ENCODE measurements around the gene UBP1. TPM values are rescaled to one million over a fixed set of nuclear protein-coding genes. Genes with fewer than 3 reads are reported as not detected.
"Not testable (repeated sequence)": the region's sequence is repeated elsewhere in the genome, so short reads cannot be mapped to it uniquely, and the experiment has no call there.

Gene UBP1
- total RNA-seq, 1 donor from 2014 or later = 57.0 TPM

- no peak for DNase-seq (ENCODE audit: extremely low spot score, unreplicated experiment)
- H3K9me3 Mint-ChIP-seq (ENCODE audit: unreplicated experiment) = no peaks in the 10 kb centered on the region
- H3K27ac Mint-ChIP-seq (ENCODE audit: unreplicated experiment) = no peak overlapping the region
- H3K4me1 Mint-ChIP-seq (ENCODE audit: unreplicated experiment) = peaks cover 77% of the 10 kb centered on the region
- H3K27me3 Mint-ChIP-seq (ENCODE audit: unreplicated experiment) = no peaks in the 10 kb centered on the region
- H3K36me3 Mint-ChIP-seq (ENCODE audit: unreplicated experiment) = peaks cover 2% of the 10 kb centered on the region
- TF ChIP-seq CTCF (IDR thresholded peaks at IDR 0.05) = no peak
- no peak overlapping the region for H3K4me3 Mint-ChIP-seq (ENCODE audit: unreplicated experiment)
Measured at GRCh38 chr3:33430571-33430970, 9.6 kb downstream of the UBP1 start.

- peaks cover 80% of the 10 kb centered on the region for H3K4me1 Mint-ChIP-seq (ENCODE audit: unreplicated experiment)
- DNase-seq (ENCODE audit: extremely low spot score, unreplicated experiment) = no peak
- no peak for TF ChIP-seq CTCF (IDR thresholded peaks at IDR 0.05)
- no peaks in the 10 kb centered on the region for H3K27me3 Mint-ChIP-seq (ENCODE audit: unreplicated experiment)
- no peak overlapping the region for H3K27ac Mint-ChIP-seq (ENCODE audit: unreplicated experiment)
- no peak overlapping the region for H3K4me3 Mint-ChIP-seq (ENCODE audit: unreplicated experiment)
- no peaks in the 10 kb centered on the region for H3K9me3 Mint-ChIP-seq (ENCODE audit: unreplicated experiment)
- H3K36me3 Mint-ChIP-seq (ENCODE audit: unreplicated experiment) = peaks cover 4% of the 10 kb centered on the region
Measured at GRCh38 chr3:33430061-33430460, 10.1 kb downstream of the UBP1 start.

GRCh38 chr3:33429306-33429705, 10.9 kb downstream of the UBP1 start:
- H3K36me3 Mint-ChIP-seq (ENCODE audit: unreplicated experiment); DNase-seq (ENCODE audit: extremely low spot score, unreplicated experiment); H3K9me3 Mint-ChIP-seq (ENCODE audit: unreplicated experiment); H3K27ac Mint-ChIP-seq (ENCODE audit: unreplicated experiment); H3K27me3 Mint-ChIP-seq (ENCODE audit: unreplicated experiment); H3K4me3 Mint-ChIP-seq (ENCODE audit: unreplicated experiment): not testable (repeated sequence)
- H3K4me1 Mint-ChIP-seq (ENCODE audit: unreplicated experiment) = peaks cover 83% of the 10 kb centered on the region

- Mint-ChIP-seq H3K36me3 (ENCODE audit: unreplicated experiment) (peaks cover 10% of the 10 kb centered on the region), H3K27ac (ENCODE audit: unreplicated experiment) (peak overlapping the region; percentile 58), H3K9me3 (ENCODE audit: unreplicated experiment) (no peaks in the 10 kb centered on the region), H3K4me1 (ENCODE audit: unreplicated experiment) (peaks cover 80% of the 10 kb centered on the region), H3K27me3 (ENCODE audit: unreplicated experiment) (no peaks in the 10 kb centered on the region), H3K4me3 (ENCODE audit: unreplicated experiment) (no peak overlapping the region)
- no peak for DNase-seq (ENCODE audit: extremely low spot score, unreplicated experiment)
- no peak for TF ChIP-seq CTCF (IDR thresholded peaks at IDR 0.05)
Measured at GRCh38 chr3:33428734-33429133, 11.5 kb downstream of the UBP1 start.

GRCh38 chr3:33426630-33427317, 13.4 kb downstream of the UBP1 start:
- TF ChIP-seq CTCF (IDR thresholded peaks at IDR 0.05) = no peak
- H3K4me3 Mint-ChIP-seq (ENCODE audit: unreplicated experiment) = no peak overlapping the region
- no peak for DNase-seq (ENCODE audit: extremely low spot score, unreplicated experiment)
- peaks cover 19% of the 10 kb centered on the region for H3K36me3 Mint-ChIP-seq (ENCODE audit: unreplicated experiment)
- no peaks in the 10 kb centered on the region for H3K9me3 Mint-ChIP-seq (ENCODE audit: unreplicated experiment)
- peaks cover 66% of the 10 kb centered on the region for H3K4me1 Mint-ChIP-seq (ENCODE audit: unreplicated experiment)
- H3K27me3 Mint-ChIP-seq (ENCODE audit: unreplicated experiment) = no peaks in the 10 kb centered on the region
- H3K27ac Mint-ChIP-seq (ENCODE audit: unreplicated experiment) = no peak overlapping the region
